ENCODE data around the gene SERPINB13.

DNA sequence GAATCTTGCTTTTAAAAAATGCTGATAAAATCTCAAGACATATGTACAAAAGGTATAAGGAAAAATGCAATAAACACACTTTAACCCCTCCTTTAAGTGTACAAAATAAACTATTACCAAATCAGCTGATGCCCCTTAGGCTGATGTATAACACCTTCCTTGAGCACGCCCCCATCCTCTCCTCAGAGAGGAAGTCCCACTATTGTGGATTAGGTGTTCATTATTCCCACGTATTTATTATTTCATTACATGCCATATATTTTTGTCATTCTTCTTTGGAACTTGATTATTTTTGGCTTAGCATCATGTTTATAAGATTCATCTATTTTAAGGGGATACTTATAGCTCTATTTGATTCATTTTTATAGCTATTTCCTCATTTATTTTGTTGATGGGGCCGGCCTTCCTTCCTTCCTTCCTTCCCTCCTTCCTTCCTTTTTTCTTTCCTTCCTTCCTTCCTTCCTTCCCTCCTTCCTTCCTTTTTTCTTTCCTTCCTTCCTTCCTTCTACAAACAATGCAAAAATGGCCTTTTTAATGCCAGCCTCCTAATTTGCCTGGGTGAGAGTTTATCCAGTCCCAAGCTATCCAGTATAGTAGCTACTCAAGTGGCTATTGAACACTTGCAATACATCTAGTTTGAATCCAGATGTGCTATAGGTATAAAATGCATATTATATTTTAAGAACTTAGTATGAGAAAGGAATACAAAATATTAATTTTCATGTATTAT is 4.0 kb downstream of the SERPINB13 start:
- TF ChIP-seq GATA2 (IDR thresholded peaks at IDR 0.05; ENCODE audit: low read depth, low read length), result no peak
- no peak for TF ChIP-seq GATA3 (IDR thresholded peaks at IDR 0.05; ENCODE audit: low read depth, low read length)
